Putamen (tissue), 1 donor: ENCODE results near the gene CNNM3.
A peak's percentile ranks its signal among the peaks of the same experiment; 100 is the strongest.
"Not testable (repeated sequence)": the region's sequence is repeated elsewhere in the genome, so short reads cannot be mapped to it uniquely, and the experiment has no call there.

Experiments used
- DNase-seq: peaks from one replicate; pipeline ENCODE4 v3.0.0-alpha.2; 2016; ENCODE audit warnings: low spot score

The CNNM3 gene

GRCh38 chr2:96799623-96799935, 16.5 kb upstream of the CNNM3 start:
- no peak for DNase-seq

GRCh38 chr2:96800061-96801004, 15.7 kb upstream of the CNNM3 start:
- no peak for DNase-seq

GRCh38 chr2:96801005-96801785, 14.9 kb upstream of the CNNM3 start:
- DNase-seq, result peak; percentile 49

- no peak for DNase-seq
Observed at GRCh38 chr2:96801786-96802595, 14.1 kb upstream of the CNNM3 start.

- DNase-seq, result no peak
Observed at GRCh38 chr2:96802721-96803120, 13.3 kb upstream of the CNNM3 start.

GRCh38 chr2:96804986-96805385, 11.1 kb upstream of the CNNM3 start:
- no peak for DNase-seq

GRCh38 chr2:96805946-96806345, 10.1 kb upstream of the CNNM3 start:
- DNase-seq, result not testable (repeated sequence)

GRCh38 chr2:96806468-96807126, 9.5 kb upstream of the CNNM3 start:
- no peak for DNase-seq

- no peak for DNase-seq
Observed at GRCh38 chr2:96807127-96807471, 9.0 kb upstream of the CNNM3 start.

- DNase-seq, result no peak
Observed at GRCh38 chr2:96808176-96808837, 7.8 kb upstream of the CNNM3 start.

GRCh38 chr2:96809216-96809882, 6.7 kb upstream of the CNNM3 start:
- DNase-seq, result no peak

GRCh38 chr2:96809951-96810782, 5.9 kb upstream of the CNNM3 start:
- DNase-seq, result no peak

- DNase-seq, result no peak
Observed at GRCh38 chr2:96810783-96811192, 5.3 kb upstream of the CNNM3 start.

- no peak for DNase-seq
Observed at GRCh38 chr2:96811917-96812316, 4.2 kb upstream of the CNNM3 start.

GRCh38 chr2:96813656-96814055, 2.4 kb upstream of the CNNM3 start:
- no peak for DNase-seq

GRCh38 chr2:96815326-96816126, 542 bp upstream of the CNNM3 start:
- DNase-seq, result no peak

GRCh38 chr2:96816836-96817702, 1.0 kb downstream of the CNNM3 start:
- no peak for DNase-seq

- no peak for DNase-seq
Observed at GRCh38 chr2:96817882-96818281, 1.8 kb downstream of the CNNM3 start.
